Activated CD8-positive, alpha-beta T cell treated with anti-CD3 and anti-CD28 coated beads for 36 hours (primary cell): ENCODE results near the gene TAF3. TPM values are rescaled to one million over a fixed set of nuclear protein-coding genes. Genes with fewer than 3 reads are reported as not detected.

ENCODE experiments used
- ATAC-seq: fragments of 200-7000 bp; cut with Tn5 transposase; one replicate; pipeline ENCODE4 v1.10.0; 2021; ENCODE audit warnings: mild to moderate bottlenecking, moderate library complexity
- CTCF ChIA-PET: fragments of 350-600 bp; sonication (Branson Sonifier 250); formaldehyde crosslinking; loops from one replicate; lab custom pipeline; 2021; ENCODE audit warnings: antibody characterized with exemption; lab: Charles Lee
- POLR2A ChIA-PET: fragments of 350-600 bp; sonication (Branson Sonifier 250); formaldehyde crosslinking; loops from one replicate; lab custom pipeline; 2021; ENCODE audit warnings: antibody characterized with exemption; lab: Charles Lee
- DNase-seq: peaks from one replicate; pipeline ENCODE4 v3.0.0-alpha.2; 2020
- H3K27ac Mint-ChIP-seq: one replicate; pipeline ENCODE4 v1.8.0; 2021; ENCODE audit warnings: mild to moderate bottlenecking, mixed read lengths
- H3K27me3 Mint-ChIP-seq: one replicate; pipeline ENCODE4 v1.8.0; 2021; ENCODE audit warnings: mixed read lengths
- H3K36me3 Mint-ChIP-seq: one replicate; pipeline ENCODE4 v1.8.0; 2021; ENCODE audit warnings: low read depth, mixed read lengths
- H3K4me1 Mint-ChIP-seq: one replicate; pipeline ENCODE4 v1.8.0; 2021; ENCODE audit warnings: low read depth, mixed read lengths
- H3K4me3 Mint-ChIP-seq: one replicate; pipeline ENCODE4 v1.8.0; 2021; ENCODE audit warnings: mild to moderate bottlenecking, moderate library complexity, mixed read lengths
- H3K9me3 Mint-ChIP-seq: one replicate; pipeline ENCODE4 v1.8.0; 2021; ENCODE audit warnings: mixed read lengths
- CTCF ChIP-seq: fragments of 200-600 bp; IDR thresholded peaks from one replicate; pipeline ENCODE4 v1.8.0; 2022; ENCODE audit warnings: antibody characterized with exemption, mild to moderate bottlenecking
- intact Hi-C: fragments of 100-400 bp; cut with micrococcal nuclease; formaldehyde crosslinking; loops from one replicate; pipeline ENCODE4 v1.10.0; 2022
- total RNA-seq, 2 experiments: library from RNA; stranded (reverse); gene quantifications; one replicate each; pipeline ENCODE4 v1.2.3, GENCODE V29; 2021

TAF3 gene
- total RNA-seq, 2 experiments from 2014 or later = 12.5 to 12.7 TPM

GRCh38 chr10:7789390-7789789 lies 28.9 kb upstream of the TAF3 start:
- ChIA-PET POLR2A (interaction anchor here (2.7 to 3.0 kb wide), 2 partner anchors 9 to 29 kb away, joined by 14 to 20 read pairs; partner anchors contain the start of gene TAF3), CTCF (no interaction called here)
- TF ChIP-seq CTCF = no peak
- Mint-ChIP-seq H3K4me3 (no peak overlapping the region), H3K27ac (peak overlapping the region; percentile 57), H3K27me3 (no peaks in the 10 kb centered on the region), H3K36me3 (peaks cover 32% of the 10 kb centered on the region), H3K4me1 (peaks cover 55% of the 10 kb centered on the region), H3K9me3 (no peaks in the 10 kb centered on the region)
- no peak for ATAC-seq
- DNase-seq = no peak
- intact Hi-C loops = no loop called here

- CTCF ChIA-PET = no interaction called here
- Mint-ChIP-seq H3K27ac (peak overlapping the region; percentile 48), H3K9me3 (no peaks in the 10 kb centered on the region), H3K4me3 (no peak overlapping the region), H3K27me3 (no peaks in the 10 kb centered on the region), H3K4me1 (peaks cover 72% of the 10 kb centered on the region), H3K36me3 (peaks cover 47% of the 10 kb centered on the region)
- ATAC-seq (no peak), DNase-seq (no peak)
- intact Hi-C loops = no loop called here
- no peak for TF ChIP-seq CTCF
- POLR2A ChIA-PET = interaction anchor here (1.8 kb wide), 1 partner anchor 26 kb away, joined by 7 read pairs; the partner anchor contains the start of gene TAF3
Observed at GRCh38 chr10:7792541-7792940, 25.8 kb upstream of the TAF3 start.

- Mint-ChIP-seq H3K36me3 (peaks cover 45% of the 10 kb centered on the region), H3K9me3 (no peaks in the 10 kb centered on the region), H3K4me3 (no peak overlapping the region), H3K27me3 (no peaks in the 10 kb centered on the region), H3K4me1 (peaks cover 67% of the 10 kb centered on the region), H3K27ac (peak overlapping the region; percentile 40)
- ChIA-PET POLR2A (interaction anchor here (1.4 kb wide), 1 partner anchor 20 kb away, joined by 3 read pairs; no protein-coding TSS in a partner anchor), CTCF (no interaction called here)
- intact Hi-C loops = no loop called here
- DNase-seq (no peak), ATAC-seq (no peak)
- no peak for TF ChIP-seq CTCF
Observed at GRCh38 chr10:7794251-7795026, 23.9 kb upstream of the TAF3 start.

GRCh38 chr10:7795605-7796004 lies 22.7 kb upstream of the TAF3 start:
- POLR2A ChIA-PET = interaction anchor here (1.4 kb wide), 1 partner anchor 18 kb away, joined by 3 read pairs; no protein-coding TSS in a partner anchor
- H3K36me3 Mint-ChIP-seq = peaks cover 48% of the 10 kb centered on the region
- H3K4me1 Mint-ChIP-seq = peaks cover 58% of the 10 kb centered on the region
- TF ChIP-seq CTCF = no peak
- H3K27me3 Mint-ChIP-seq = no peaks in the 10 kb centered on the region
- DNase-seq (no peak), ATAC-seq (no peak)
- H3K27ac Mint-ChIP-seq = peak overlapping the region; percentile 19
- intact Hi-C loops = no loop called here
- H3K4me3 Mint-ChIP-seq = no peak overlapping the region
- CTCF ChIA-PET = no interaction called here
- no peaks in the 10 kb centered on the region for H3K9me3 Mint-ChIP-seq

- H3K36me3 Mint-ChIP-seq = peaks cover 50% of the 10 kb centered on the region
- ChIA-PET POLR2A (interaction anchor here (0.5 to 3.5 kb wide), 2 partner anchors 9 to 388 kb away, joined by 6 to 14 read pairs; partner anchors contain the start of genes ATP5F1C and KIN), CTCF (interaction anchor here (0.8 kb wide), 1 partner anchor 272 kb away, joined by 3 read pairs; no protein-coding TSS in a partner anchor)
- H3K4me3 Mint-ChIP-seq = no peak overlapping the region
- no peaks in the 10 kb centered on the region for H3K27me3 Mint-ChIP-seq
- H3K27ac Mint-ChIP-seq = peak overlapping the region; percentile 64
- no peak for TF ChIP-seq CTCF
- intact Hi-C loops = no loop called here
- H3K4me1 Mint-ChIP-seq = peaks cover 39% of the 10 kb centered on the region
- ATAC-seq = peak; percentile 30
- no peaks in the 10 kb centered on the region for H3K9me3 Mint-ChIP-seq
- peak; percentile 21 for DNase-seq
Observed at GRCh38 chr10:7797582-7797981, 20.7 kb upstream of the TAF3 start.
